ENCODE data around the gene VAMP7.
"Not testable (repeated sequence)": the region's sequence is repeated elsewhere in the genome, so short reads cannot be mapped to it uniquely, and the experiment has no call there.

The VAMP7 gene

GRCh38 chrX:155881158-155881993 lies at the start of gene VAMP7:
Gene VAMP7 (plus strand): TSS chrX:155881345. CDS start chrX:155889467, 8,122 bp downstream.
- H3K27ac ChIP-seq, result peak within 1 kb of the TSS; percentile 82
- no peaks in the 10 kb centered on the region for H3K36me3 ChIP-seq
- peak within 1 kb of the TSS; percentile 67 to 70 for H3K4me3 ChIP-seq (ENCODE audit: low read depth in 1 of 2, low read length in 1 of 2)
- no peaks in the 10 kb centered on the region for H3K27me3 ChIP-seq
- peaks cover 11 to 21% of the 10 kb centered on the region in 2 experiments for H3K4me1 ChIP-seq (ENCODE audit: control insufficient read depth in 1 of 2, insufficient read depth in 1 of 2, low read depth in 1 of 2, low read length in 1 of 2)
- TF ChIP-seq CTCF (IDR thresholded peaks at IDR 0.05), result no peak
- H3K9me3 ChIP-seq, result no peaks in the 10 kb centered on the region

- Histone ChIP-seq H3K36me3 (no peaks in the 10 kb centered on the region), H3K27me3 (no peaks in the 10 kb centered on the region), H3K27ac (no peak overlapping the region), H3K9me3 (no peaks in the 10 kb centered on the region), H3K4me1 (ENCODE audit: control insufficient read depth in 1 of 2, insufficient read depth in 1 of 2, low read depth in 1 of 2, low read length in 1 of 2) (peaks cover 4 to 10% of the 10 kb centered on the region in 2 experiments), H3K4me3 (ENCODE audit: low read depth in 1 of 2, low read length in 1 of 2) (no peak overlapping the region)
- TF ChIP-seq CTCF (IDR thresholded peaks at IDR 0.05), result no peak
These were observed 39.9 kb upstream of the VAMP7 start for GRCh38 chrX:155841232-155841631.

- not testable (repeated sequence) for H3K27ac ChIP-seq; H3K4me3 ChIP-seq (ENCODE audit: low read depth in 1 of 2, low read length in 1 of 2); H3K9me3 ChIP-seq; H3K27me3 ChIP-seq; H3K4me1 ChIP-seq (ENCODE audit: control insufficient read depth in 1 of 2, insufficient read depth in 1 of 2, low read depth in 1 of 2, low read length in 1 of 2); H3K36me3 ChIP-seq
These were observed 29.4 kb upstream of the VAMP7 start for GRCh38 chrX:155851786-155852185.

GRCh38 chrX:155857561-155857960 lies 23.6 kb upstream of the VAMP7 start:
- no peaks in the 10 kb centered on the region for H3K9me3 ChIP-seq
- TF ChIP-seq CTCF (IDR thresholded peaks at IDR 0.05), result no peak

GRCh38 chrX:155864655-155865054 lies 16.5 kb upstream of the VAMP7 start:
- no peak for TF ChIP-seq CTCF (IDR thresholded peaks at IDR 0.05)
- Histone ChIP-seq H3K4me1 (ENCODE audit: control insufficient read depth in 1 of 2, insufficient read depth in 1 of 2, low read depth in 1 of 2, low read length in 1 of 2) (no peaks in the 10 kb centered on the region), H3K27me3 (no peaks in the 10 kb centered on the region), H3K36me3 (no peaks in the 10 kb centered on the region), H3K9me3 (no peaks in the 10 kb centered on the region), H3K4me3 (ENCODE audit: low read depth in 1 of 2, low read length in 1 of 2) (no peak overlapping the region), H3K27ac (no peak overlapping the region)

More at GRCh38 chrX:155857561-155857960, 23.6 kb upstream of the VAMP7 start:
- Histone ChIP-seq H3K27me3 (no peaks in the 10 kb centered on the region), H3K36me3 (no peaks in the 10 kb centered on the region), H3K4me3 (ENCODE audit: low read depth in 1 of 2, low read length in 1 of 2) (no peak overlapping the region), H3K27ac (no peak overlapping the region), H3K4me1 (ENCODE audit: control insufficient read depth in 1 of 2, insufficient read depth in 1 of 2, low read depth in 1 of 2, low read length in 1 of 2) (no peaks in the 10 kb centered on the region)

GRCh38 chrX:155865193-155865592 lies 16.0 kb upstream of the VAMP7 start:
- Histone ChIP-seq H3K27ac (no peak overlapping the region), H3K4me3 (ENCODE audit: low read depth in 1 of 2, low read length in 1 of 2) (no peak overlapping the region), H3K9me3 (no peaks in the 10 kb centered on the region), H3K36me3 (no peaks in the 10 kb centered on the region), H3K27me3 (no peaks in the 10 kb centered on the region), H3K4me1 (ENCODE audit: control insufficient read depth in 1 of 2, insufficient read depth in 1 of 2, low read depth in 1 of 2, low read length in 1 of 2) (no peaks in the 10 kb centered on the region)
- TF ChIP-seq CTCF (IDR thresholded peaks at IDR 0.05), result no peak

All from neutrophil (primary cell).